ENCODE results near the gene TMEM87A. TPM values are rescaled to one million over a fixed set of nuclear protein-coding genes. Genes with fewer than 3 reads are reported as not detected.
"Not testable (repeated sequence)": the region's sequence is repeated elsewhere in the genome, so short reads cannot be mapped to it uniquely, and the experiment has no call there.

TMEM87A gene
- total RNA-seq, 1 donor from 2014 or later = 54.2 TPM

GRCh38 chr15:42270996-42271395 is 2.2 kb downstream of the TMEM87A start:
- DNase-seq (ENCODE audit: low read depth in 2 of 2) = no peak

- DNase-seq (ENCODE audit: low read depth in 2 of 2) = no peak
Measured at GRCh38 chr15:42270551-42270950, 2.7 kb downstream of the TMEM87A start.

- no peak for DNase-seq (ENCODE audit: low read depth in 2 of 2)
Measured at GRCh38 chr15:42267286-42267685, 5.9 kb downstream of the TMEM87A start.

GRCh38 chr15:42264795-42265194 is 8.4 kb downstream of the TMEM87A start:
- DNase-seq (ENCODE audit: low read depth in 2 of 2) = no peak

- no peak for DNase-seq (ENCODE audit: low read depth in 2 of 2)
Measured at GRCh38 chr15:42253300-42253699, 19.9 kb downstream of the TMEM87A start.

GRCh38 chr15:42240823-42241222 is 32.4 kb downstream of the TMEM87A start:
- no peak for DNase-seq (ENCODE audit: low read depth in 2 of 2)

GRCh38 chr15:42239528-42240182 is 33.6 kb downstream of the TMEM87A start:
- no peak for DNase-seq (ENCODE audit: low read depth in 2 of 2)

GRCh38 chr15:42233107-42233506 is 40.1 kb downstream of the TMEM87A start:
- DNase-seq (ENCODE audit: low read depth in 2 of 2) = no peak

GRCh38 chr15:42232606-42233005 is 40.6 kb downstream of the TMEM87A start:
- no peak for DNase-seq (ENCODE audit: low read depth in 2 of 2)

GRCh38 chr15:42231088-42231487 is 42.1 kb downstream of the TMEM87A start:
- DNase-seq (ENCODE audit: low read depth in 2 of 2) = no peak

GRCh38 chr15:42228981-42229380 is 44.3 kb downstream of the TMEM87A start:
- not testable (repeated sequence) for DNase-seq (ENCODE audit: low read depth in 2 of 2)

GRCh38 chr15:42228036-42228435 is 45.2 kb downstream of the TMEM87A start:
- no peak for DNase-seq (ENCODE audit: low read depth in 2 of 2)

GRCh38 chr15:42226648-42227047 is 46.6 kb downstream of the TMEM87A start:
- no peak for DNase-seq (ENCODE audit: low read depth in 2 of 2)

- DNase-seq (ENCODE audit: low read depth in 2 of 2) = peak in 1 of 2 donors; percentile 50
Measured at GRCh38 chr15:42220216-42220615, 53.0 kb downstream of the TMEM87A start.

GRCh38 chr15:42218953-42219592 is 54.2 kb downstream of the TMEM87A start:
- no peak for DNase-seq (ENCODE audit: low read depth in 2 of 2)

GRCh38 chr15:42217568-42217967 is 55.7 kb downstream of the TMEM87A start:
- DNase-seq (ENCODE audit: low read depth in 2 of 2) = no peak

GRCh38 chr15:42215913-42216829 is 57.1 kb downstream of the TMEM87A start:
- DNase-seq (ENCODE audit: low read depth in 2 of 2) = peak; percentile 10 to 55

GRCh38 chr15:42214600-42214999 is 58.6 kb downstream of the TMEM87A start:
- DNase-seq (ENCODE audit: low read depth in 2 of 2) = no peak

- DNase-seq (ENCODE audit: low read depth in 2 of 2) = no peak
Measured at GRCh38 chr15:42213511-42213910, 59.7 kb downstream of the TMEM87A start.

- DNase-seq (ENCODE audit: low read depth in 2 of 2) = no peak
Measured at GRCh38 chr15:42210696-42211095, 62.5 kb downstream of the TMEM87A start.

GRCh38 chr15:42207674-42208579 is 65.3 kb downstream of the TMEM87A start, which contains the start of gene VPS39:
Gene VPS39 (minus strand): TSS chr15:42208304. CDS start chr15:42208153, 151 bp downstream.
- peak; percentile 92 to 94 for DNase-seq (ENCODE audit: low read depth in 2 of 2)
